ENCODE results near the gene HMBS. TPM values are rescaled to one million over a fixed set of nuclear protein-coding genes. Genes with fewer than 3 reads are reported as not detected.

The HMBS gene
- total and polyA plus RNA-seq, 2 of the 8 experiments (the other 6 are each of a cell fraction or from before 2014, with no cell fraction given): 69.3 to 109 TPM

- no peak for TF ChIP-seq GTF2F1 (IDR thresholded peaks at IDR 0.05; ENCODE audit: borderline replicate concordance, low read depth, low read length)
- TF ChIP-seq CBX5 (IDR thresholded peaks at IDR 0.05; ENCODE audit: low read depth, low read length): no peak
- no peak for TF ChIP-seq KDM5A (IDR thresholded peaks at IDR 0.05; ENCODE audit: low read length)
- no peak for TF ChIP-seq BCL11A (IDR thresholded peaks at IDR 0.05; ENCODE audit: low read depth in 2 of 2, low read length in 2 of 2)
- TF ChIP-seq POLR2AphosphoS5 (IDR thresholded peaks at IDR 0.05; ENCODE audit: low read depth, low read length): no peak
Measured at GRCh38 chr11:119114351-119114750, 29.7 kb downstream of the HMBS start (continued).
